Upper lobe of right lung (tissue), 1 donor: ENCODE measurements around the gene ATP2A2. TPM values are rescaled to one million over a fixed set of nuclear protein-coding genes. Genes with fewer than 3 reads are reported as not detected.

Experiments
- ATAC-seq: fragments of 200-7000 bp; cut with Tn5 transposase; one replicate; pipeline ENCODE4 v1.9.1; 2020; ENCODE audit warnings: mild to moderate bottlenecking, moderate library complexity
- DNase-seq: peaks from one replicate; pipeline ENCODE4 v3.0.0-alpha.2; 2020
- H3K27ac ChIP-seq: fragments of 200-600 bp; one replicate; pipeline ENCODE4 v1.8.0; 2022
- H3K27me3 ChIP-seq: fragments of 200-600 bp; one replicate; pipeline ENCODE4 v1.8.0; 2022; ENCODE audit warnings: mild to moderate bottlenecking
- H3K36me3 ChIP-seq: fragments of 200-600 bp; one replicate; pipeline ENCODE4 v1.8.0; 2022
- H3K4me1 ChIP-seq: fragments of 200-600 bp; one replicate; pipeline ENCODE4 v1.8.0; 2022
- H3K4me3 ChIP-seq: fragments of 200-600 bp; one replicate; pipeline ENCODE4 v1.8.0; 2022; ENCODE audit warnings: mild to moderate bottlenecking
- H3K9me3 ChIP-seq: fragments of 200-600 bp; one replicate; pipeline ENCODE4 v1.8.0; 2022
- intact Hi-C: fragments of 100-400 bp; cut with DNase I; formaldehyde crosslinking; loops from one replicate; pipeline ENCODE4 v1.11.0; 2022
- total RNA-seq: library from RNA; stranded (reverse); fragmentation: NEBNext Ultra II Directional; extraction: Animal tissue kit (Norgen Biotek cat#: 25700); gene quantifications from one replicate; pipeline ENCODE4 v1.2.1, GENCODE V29; 2021
- TF ChIP-seq, protein P1 (sequence below): fragments of 200-600 bp; IDR thresholded peaks from one replicate; pipeline ENCODE4 v1.8.0; 2022; ENCODE audit warnings: antibody characterized with exemption
- donor health status: DM: no; HTN: yes; CAD: no; lungs with severe emphysema.

The ATP2A2 gene
- total RNA-seq, 1 donor from 2014 or later = 173 TPM

DNA sequence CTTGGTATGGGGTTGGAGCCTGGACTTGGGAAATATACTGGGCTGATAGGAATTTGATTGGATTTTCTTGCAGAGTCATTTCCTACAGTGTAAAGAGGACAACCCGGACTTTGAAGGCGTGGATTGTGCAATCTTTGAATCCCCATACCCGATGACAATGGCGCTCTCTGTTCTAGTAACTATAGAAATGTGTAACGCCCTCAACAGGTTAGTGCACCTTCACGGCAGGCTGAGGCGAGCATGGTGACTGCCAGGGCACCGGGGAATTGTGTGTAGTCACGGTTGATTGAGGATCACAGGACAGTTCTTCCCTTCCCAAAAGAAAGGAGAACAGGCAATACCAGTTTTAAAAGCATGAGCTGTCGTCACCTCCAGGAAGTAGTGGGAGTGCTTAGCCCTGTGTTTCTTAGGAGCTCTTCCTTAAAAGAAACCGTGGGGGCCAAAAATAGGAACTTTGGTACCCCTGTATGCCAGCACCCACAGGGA is 64.2 kb downstream of the ATP2A2 start:
- ATAC-seq (peak; percentile 88), DNase-seq (no peak)
- TF ChIP-seq, protein P1, sequence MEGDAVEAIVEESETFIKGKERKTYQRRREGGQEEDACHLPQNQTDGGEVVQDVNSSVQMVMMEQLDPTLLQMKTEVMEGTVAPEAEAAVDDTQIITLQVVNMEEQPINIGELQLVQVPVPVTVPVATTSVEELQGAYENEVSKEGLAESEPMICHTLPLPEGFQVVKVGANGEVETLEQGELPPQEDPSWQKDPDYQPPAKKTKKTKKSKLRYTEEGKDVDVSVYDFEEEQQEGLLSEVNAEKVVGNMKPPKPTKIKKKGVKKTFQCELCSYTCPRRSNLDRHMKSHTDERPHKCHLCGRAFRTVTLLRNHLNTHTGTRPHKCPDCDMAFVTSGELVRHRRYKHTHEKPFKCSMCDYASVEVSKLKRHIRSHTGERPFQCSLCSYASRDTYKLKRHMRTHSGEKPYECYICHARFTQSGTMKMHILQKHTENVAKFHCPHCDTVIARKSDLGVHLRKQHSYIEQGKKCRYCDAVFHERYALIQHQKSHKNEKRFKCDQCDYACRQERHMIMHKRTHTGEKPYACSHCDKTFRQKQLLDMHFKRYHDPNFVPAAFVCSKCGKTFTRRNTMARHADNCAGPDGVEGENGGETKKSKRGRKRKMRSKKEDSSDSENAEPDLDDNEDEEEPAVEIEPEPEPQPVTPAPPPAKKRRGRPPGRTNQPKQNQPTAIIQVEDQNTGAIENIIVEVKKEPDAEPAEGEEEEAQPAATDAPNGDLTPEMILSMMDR = no peak

DNA sequence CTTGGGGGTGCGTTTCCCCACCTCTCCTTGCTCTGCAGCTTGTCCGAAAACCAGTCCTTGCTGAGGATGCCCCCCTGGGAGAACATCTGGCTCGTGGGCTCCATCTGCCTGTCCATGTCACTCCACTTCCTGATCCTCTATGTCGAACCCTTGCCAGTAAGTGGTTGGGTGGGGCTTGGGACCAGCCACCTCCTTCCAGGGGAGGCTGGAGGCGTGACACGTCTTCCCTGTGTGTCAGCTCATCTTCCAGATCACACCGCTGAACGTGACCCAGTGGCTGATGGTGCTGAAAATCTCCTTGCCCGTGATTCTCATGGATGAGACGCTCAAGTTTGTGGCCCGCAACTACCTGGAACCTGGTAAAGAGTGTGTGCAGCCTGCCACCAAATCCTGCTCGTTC is 64.9 kb downstream of the ATP2A2 start:
- Histone ChIP-seq H3K4me1 (no peaks in the 10 kb centered on the region), H3K36me3 (peaks cover 94% of the 10 kb centered on the region), H3K27me3 (no peaks in the 10 kb centered on the region), H3K9me3 (no peaks in the 10 kb centered on the region), H3K27ac (no peak overlapping the region), H3K4me3 (no peak overlapping the region)
- intact Hi-C loops = no loop called here
- ATAC-seq (no peak), DNase-seq (no peak)
- TF ChIP-seq, protein P1 = no peak

More for the DNA sequence above, 64.2 kb downstream of the ATP2A2 start:
- no peaks in the 10 kb centered on the region for H3K9me3 ChIP-seq
- intact Hi-C loops = no loop called here
- peaks cover 100% of the 10 kb centered on the region for H3K36me3 ChIP-seq
- H3K4me1 ChIP-seq = no peaks in the 10 kb centered on the region
- H3K27ac ChIP-seq = no peak overlapping the region
- H3K4me3 ChIP-seq = no peak overlapping the region
- H3K27me3 ChIP-seq = no peaks in the 10 kb centered on the region

DNA sequence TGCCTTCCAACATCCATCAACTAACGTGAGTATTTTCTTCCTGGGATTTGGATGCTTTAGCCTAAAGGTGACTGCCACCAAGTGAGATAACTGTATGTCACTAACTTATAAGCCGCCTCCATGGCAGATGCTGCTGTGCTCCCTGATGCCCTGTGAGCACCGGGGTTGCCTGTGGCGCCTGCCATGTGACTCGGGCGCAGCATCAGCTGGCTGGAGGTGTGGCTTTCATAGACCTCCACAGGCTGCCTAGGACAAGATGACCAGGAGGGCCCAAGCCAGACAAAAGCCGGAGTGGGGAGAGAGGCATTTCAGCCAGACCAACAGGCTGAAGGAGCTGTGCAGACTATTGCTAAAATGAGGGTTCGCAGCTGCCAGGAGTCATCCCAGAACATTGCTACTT is 66.7 kb downstream of the ATP2A2 start:
- Histone ChIP-seq H3K4me1 (no peaks in the 10 kb centered on the region), H3K36me3 (peaks cover 76% of the 10 kb centered on the region), H3K4me3 (no peak overlapping the region), H3K9me3 (no peaks in the 10 kb centered on the region), H3K27ac (no peak overlapping the region), H3K27me3 (no peaks in the 10 kb centered on the region)
- intact Hi-C loops = no loop called here
- TF ChIP-seq, protein P1 = no peak
- DNase-seq (no peak), ATAC-seq (no peak)

DNA sequence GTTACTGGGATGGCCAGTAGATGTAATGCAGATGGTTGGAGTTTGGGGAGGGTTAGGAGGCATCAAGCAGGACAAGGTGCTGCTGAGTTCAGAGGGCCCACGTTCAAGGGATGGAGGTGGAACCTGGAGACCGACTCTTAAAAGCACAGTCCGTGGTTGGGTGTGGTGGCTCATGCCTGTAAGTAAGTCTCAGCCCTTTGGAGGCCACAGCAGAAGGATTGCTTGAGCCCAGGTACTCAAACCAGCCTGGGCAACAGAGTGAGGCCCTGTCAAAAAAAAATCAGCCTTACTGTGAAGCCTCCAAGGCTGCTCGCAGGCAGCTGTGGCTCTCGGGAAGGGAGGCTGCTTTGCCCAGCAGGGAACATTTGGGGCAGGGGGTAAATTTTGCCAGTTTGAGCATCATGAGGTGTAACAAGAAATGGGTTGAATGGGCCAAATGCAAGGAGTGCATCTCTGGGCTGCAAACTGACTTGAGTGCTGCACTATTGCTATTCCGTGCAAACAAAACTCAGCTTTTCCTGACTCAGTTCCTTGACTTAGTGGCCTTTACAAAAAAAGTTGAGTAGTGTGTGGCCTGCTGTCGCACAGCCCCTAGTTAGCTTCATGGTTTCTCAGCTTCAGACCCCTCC is 67.5 kb downstream of the ATP2A2 start:
- no peak for DNase-seq
- Histone ChIP-seq H3K4me1 (no peaks in the 10 kb centered on the region), H3K9me3 (no peaks in the 10 kb centered on the region), H3K4me3 (no peak overlapping the region), H3K36me3 (peaks cover 68% of the 10 kb centered on the region), H3K27me3 (no peaks in the 10 kb centered on the region), H3K27ac (no peak overlapping the region)
- ATAC-seq = no peak
- intact Hi-C loops = no loop called here
- TF ChIP-seq, protein P1 = no peak

DNA sequence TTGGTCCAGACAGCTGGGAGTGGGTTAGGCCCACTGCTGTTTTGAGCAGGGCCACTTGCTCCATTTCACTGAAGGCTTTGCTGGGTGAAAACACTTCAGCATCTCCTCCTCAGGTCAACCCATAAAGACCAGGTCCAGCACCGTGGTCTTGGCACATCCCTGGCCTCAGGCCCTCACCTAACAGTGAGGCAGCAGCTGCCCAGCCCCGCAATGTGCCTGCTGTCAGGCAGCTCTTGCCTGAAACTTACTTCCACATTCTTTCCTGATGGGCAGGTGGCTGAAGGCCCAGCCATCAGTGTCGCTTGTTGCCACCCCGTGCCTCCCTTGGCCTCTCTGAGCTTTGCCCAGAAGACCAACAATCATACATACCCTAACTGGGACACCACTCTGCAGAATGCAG is 68.0 kb downstream of the ATP2A2 start:
- Histone ChIP-seq H3K27ac (no peak overlapping the region), H3K36me3 (peaks cover 63% of the 10 kb centered on the region), H3K27me3 (no peaks in the 10 kb centered on the region), H3K4me1 (no peaks in the 10 kb centered on the region), H3K4me3 (no peak overlapping the region), H3K9me3 (no peaks in the 10 kb centered on the region)
- intact Hi-C loops = no loop called here
- TF ChIP-seq, protein P1 = no peak
- DNase-seq = no peak
- ATAC-seq = peak; percentile 2
